Activated T-helper 2 cell treated with anti-CD3 and anti-CD28 coated beads, Interferon-gamma antibody, Interleukin-2, Interleukin-4, amounts not matched to agents 10 μg/mL and 5 μg/mL and 100 μg/mL, durations not matched to agents 14 hours and 24 hours and 36 hours (primary cell): Measurements from ENCODE around the gene KLHL2. TPM values are rescaled to one million over a fixed set of nuclear protein-coding genes. Genes with fewer than 3 reads are reported as not detected.
"Not testable (repeated sequence)": the region's sequence is repeated elsewhere in the genome, so short reads cannot be mapped to it uniquely, and the experiment has no call there.

Experiments used
- DNase-seq: peaks from one replicate; pipeline ENCODE4 v3.0.0; 2021; ENCODE audit warnings: low spot score
- H3K27ac Mint-ChIP-seq: one replicate; pipeline ENCODE4 v1.8.0; 2021; ENCODE audit warnings: mixed read lengths
- H3K27me3 Mint-ChIP-seq: one replicate; pipeline ENCODE4 v1.8.0; 2021; ENCODE audit warnings: low read depth, mixed read lengths
- H3K36me3 Mint-ChIP-seq: one replicate; pipeline ENCODE4 v1.8.0; 2021; ENCODE audit warnings: low read depth, mixed read lengths
- H3K4me1 Mint-ChIP-seq: one replicate; pipeline ENCODE4 v1.8.0; 2021; ENCODE audit warnings: low read depth, mixed read lengths
- H3K4me3 Mint-ChIP-seq: one replicate; pipeline ENCODE4 v1.8.0; 2021; ENCODE audit warnings: low read depth, mild to moderate bottlenecking, moderate library complexity, mixed read lengths
- H3K9me3 Mint-ChIP-seq: one replicate; pipeline ENCODE4 v1.8.0; 2021; ENCODE audit warnings: mixed read lengths
- intact Hi-C: fragments of 100-400 bp; cut with micrococcal nuclease; formaldehyde crosslinking; loops from one replicate; pipeline ENCODE4 v1.15.1; 2023
- total RNA-seq: library from RNA; stranded (reverse); gene quantifications from 2 replicates; pipeline ENCODE4 v1.2.3, GENCODE V29; 2022

KLHL2 gene
- total RNA-seq, 1 donor from 2014 or later: 30.3 TPM

GRCh38 chr4:165207016-165207430 is 338 bp upstream of the KLHL2 start:
- intact Hi-C loops: loop anchor here (5.0 kb wide), 1 partner anchor 50 kb away; no protein-coding TSS in a partner anchor
- Mint-ChIP-seq H3K27me3 (no peaks in the 10 kb centered on the region), H3K36me3 (peaks cover 22% of the 10 kb centered on the region), H3K4me1 (peaks cover 65% of the 10 kb centered on the region), H3K27ac (peak overlapping the region; percentile 73), H3K9me3 (no peaks in the 10 kb centered on the region), H3K4me3 (peak overlapping the region; percentile 81)
- DNase-seq: no peak

- intact Hi-C loops: loop anchor here (2.0 to 5.0 kb wide), 2 partner anchors 49 to 119 kb away; partner anchors contain the start of gene MSMO1
- Mint-ChIP-seq H3K36me3 (peaks cover 29% of the 10 kb centered on the region), H3K27ac (peak overlapping the region; percentile 80), H3K4me1 (peaks cover 74% of the 10 kb centered on the region), H3K9me3 (no peaks in the 10 kb centered on the region), H3K27me3 (no peaks in the 10 kb centered on the region), H3K4me3 (peak overlapping the region; percentile 88)
- no peak for DNase-seq
These were observed 876 bp downstream of the KLHL2 start for GRCh38 chr4:165208221-165208652.

GRCh38 chr4:165208741-165209388 is 1.5 kb downstream of the KLHL2 start:
- Mint-ChIP-seq H3K4me3 (peak overlapping the region; percentile 88), H3K4me1 (peaks cover 72% of the 10 kb centered on the region), H3K27ac (peak overlapping the region; percentile 14), H3K27me3 (no peaks in the 10 kb centered on the region), H3K9me3 (no peaks in the 10 kb centered on the region), H3K36me3 (peaks cover 31% of the 10 kb centered on the region)
- intact Hi-C loops: loop anchor here (1.0 to 5.0 kb wide), 3 partner anchors 48 to 122 kb away; partner anchors contain the start of gene MSMO1
- DNase-seq: no peak

GRCh38 chr4:165209796-165210195 is 2.4 kb downstream of the KLHL2 start:
- DNase-seq: no peak
- no peaks in the 10 kb centered on the region for H3K9me3 Mint-ChIP-seq
- peak overlapping the region; percentile 34 for H3K4me3 Mint-ChIP-seq
- peaks cover 31% of the 10 kb centered on the region for H3K36me3 Mint-ChIP-seq
- H3K27ac Mint-ChIP-seq: no peak overlapping the region
- H3K4me1 Mint-ChIP-seq: peaks cover 73% of the 10 kb centered on the region
- H3K27me3 Mint-ChIP-seq: no peaks in the 10 kb centered on the region
- intact Hi-C loops: loop anchor here (1.0 to 5.0 kb wide), 3 partner anchors 48 to 122 kb away; partner anchors contain the start of gene MSMO1

- intact Hi-C loops: no loop called here
- Mint-ChIP-seq H3K27ac (no peak overlapping the region), H3K36me3 (peaks cover 35% of the 10 kb centered on the region), H3K4me3 (peak overlapping the region; percentile 18), H3K4me1 (peaks cover 72% of the 10 kb centered on the region), H3K27me3 (no peaks in the 10 kb centered on the region), H3K9me3 (no peaks in the 10 kb centered on the region)
- no peak for DNase-seq
These were observed 3.2 kb downstream of the KLHL2 start for GRCh38 chr4:165210566-165210965.

- Mint-ChIP-seq H3K36me3 (peaks cover 45% of the 10 kb centered on the region), H3K4me3 (peak overlapping the region; percentile 5), H3K27ac (peak overlapping the region; percentile 45), H3K4me1 (peaks cover 79% of the 10 kb centered on the region)
- intact Hi-C loops, DNase-seq, H3K27me3 Mint-ChIP-seq, H3K9me3 Mint-ChIP-seq: not testable (repeated sequence)
These were observed 5.3 kb downstream of the KLHL2 start for GRCh38 chr4:165212647-165213046.

GRCh38 chr4:165213404-165213803 is 6.0 kb downstream of the KLHL2 start:
- H3K27me3 Mint-ChIP-seq, DNase-seq, H3K4me3 Mint-ChIP-seq, H3K9me3 Mint-ChIP-seq, intact Hi-C loops: not testable (repeated sequence)
- Mint-ChIP-seq H3K36me3 (peaks cover 53% of the 10 kb centered on the region), H3K27ac (peak overlapping the region; percentile 45), H3K4me1 (peaks cover 83% of the 10 kb centered on the region)

GRCh38 chr4:165213991-165214709 is 6.8 kb downstream of the KLHL2 start:
- DNase-seq, H3K27me3 Mint-ChIP-seq, H3K9me3 Mint-ChIP-seq, intact Hi-C loops, H3K4me3 Mint-ChIP-seq: not testable (repeated sequence)
- Mint-ChIP-seq H3K4me1 (peaks cover 78% of the 10 kb centered on the region), H3K27ac (peak overlapping the region; percentile 43), H3K36me3 (peaks cover 53% of the 10 kb centered on the region)

- intact Hi-C loops, H3K9me3 Mint-ChIP-seq, H3K27me3 Mint-ChIP-seq: not testable (repeated sequence)
- H3K36me3 Mint-ChIP-seq: peaks cover 52% of the 10 kb centered on the region
- H3K4me1 Mint-ChIP-seq: peaks cover 69% of the 10 kb centered on the region
- H3K4me3 Mint-ChIP-seq: peak overlapping the region; percentile 49
- peak; percentile 11 for DNase-seq
- H3K27ac Mint-ChIP-seq: peak overlapping the region; percentile 95
These were observed 7.8 kb downstream of the KLHL2 start for GRCh38 chr4:165215034-165215751.

- H3K9me3 Mint-ChIP-seq, DNase-seq, H3K27me3 Mint-ChIP-seq, intact Hi-C loops: not testable (repeated sequence)
- Mint-ChIP-seq H3K4me3 (peak overlapping the region; percentile 49), H3K36me3 (peaks cover 48% of the 10 kb centered on the region), H3K4me1 (peaks cover 62% of the 10 kb centered on the region), H3K27ac (peak overlapping the region; percentile 95)
These were observed 8.6 kb downstream of the KLHL2 start for GRCh38 chr4:165215761-165216487.

- Mint-ChIP-seq H3K27ac (no peak overlapping the region), H3K36me3 (peaks cover 60% of the 10 kb centered on the region), H3K27me3 (no peaks in the 10 kb centered on the region), H3K9me3 (no peaks in the 10 kb centered on the region), H3K4me3 (no peak overlapping the region), H3K4me1 (peaks cover 64% of the 10 kb centered on the region)
- DNase-seq: no peak
- intact Hi-C loops: no loop called here
These were observed 10.0 kb downstream of the KLHL2 start for GRCh38 chr4:165217325-165217724.

- not testable (repeated sequence) for DNase-seq, H3K4me3 Mint-ChIP-seq, H3K27me3 Mint-ChIP-seq
These were observed 13.9 kb downstream of the KLHL2 start for GRCh38 chr4:165221306-165221705.

More at GRCh38 chr4:165221306-165221705, 13.9 kb downstream of the KLHL2 start:
- Mint-ChIP-seq H3K27ac (peak overlapping the region; percentile 47), H3K36me3 (peaks cover 56% of the 10 kb centered on the region), H3K4me1 (peaks cover 47% of the 10 kb centered on the region)
- H3K9me3 Mint-ChIP-seq, intact Hi-C loops: not testable (repeated sequence)
